ENCODE data around the gene GRAMD2B.

GRAMD2B gene

GRCh38 chr5:126384985-126385384 is 38.2 kb upstream of the GRAMD2B start:
- H3K4me3 ChIP-seq (ENCODE audit: low read depth, low read length) = no peak overlapping the region
- DNase-seq (ENCODE audit: low read depth) = no peak

GRCh38 chr5:126385524-126386502 is 37.4 kb upstream of the GRAMD2B start:
- H3K4me3 ChIP-seq (ENCODE audit: low read depth, low read length) = no peak overlapping the region
- no peak for DNase-seq (ENCODE audit: low read depth)
- TF ChIP-seq CTCF (IDR thresholded peaks at IDR 0.05; ENCODE audit: control insufficient read depth, extremely low read depth, insufficient read depth) = no peak

More at GRCh38 chr5:126384985-126385384, 38.2 kb upstream of the GRAMD2B start:
- TF ChIP-seq CTCF (IDR thresholded peaks at IDR 0.05; ENCODE audit: control insufficient read depth, extremely low read depth, insufficient read depth) = no peak

- H3K4me3 ChIP-seq (ENCODE audit: low read depth, low read length) = no peak overlapping the region
- DNase-seq (ENCODE audit: low read depth) = no peak
- no peak for TF ChIP-seq CTCF (IDR thresholded peaks at IDR 0.05; ENCODE audit: control insufficient read depth, extremely low read depth, insufficient read depth)
These were observed 34.0 kb upstream of the GRAMD2B start for GRCh38 chr5:126389179-126389578.

GRCh38 chr5:126390051-126390450 is 33.2 kb upstream of the GRAMD2B start:
- TF ChIP-seq CTCF (IDR thresholded peaks at IDR 0.05; ENCODE audit: control insufficient read depth, extremely low read depth, insufficient read depth) = no peak
- H3K4me3 ChIP-seq (ENCODE audit: low read depth, low read length) = no peak overlapping the region
- no peak for DNase-seq (ENCODE audit: low read depth)

GRCh38 chr5:126391386-126391785 is 31.8 kb upstream of the GRAMD2B start:
- TF ChIP-seq CTCF (IDR thresholded peaks at IDR 0.05; ENCODE audit: control insufficient read depth, extremely low read depth, insufficient read depth) = no peak
- no peak overlapping the region for H3K4me3 ChIP-seq (ENCODE audit: low read depth, low read length)
- no peak for DNase-seq (ENCODE audit: low read depth)

GRCh38 chr5:126394211-126394788 is 28.9 kb upstream of the GRAMD2B start:
- DNase-seq (ENCODE audit: low read depth) = no peak
- no peak overlapping the region for H3K4me3 ChIP-seq (ENCODE audit: low read depth, low read length)
- no peak for TF ChIP-seq CTCF (IDR thresholded peaks at IDR 0.05; ENCODE audit: control insufficient read depth, extremely low read depth, insufficient read depth)
